ENCODE measurements around the gene C9orf152.

Gene C9orf152

DNA sequence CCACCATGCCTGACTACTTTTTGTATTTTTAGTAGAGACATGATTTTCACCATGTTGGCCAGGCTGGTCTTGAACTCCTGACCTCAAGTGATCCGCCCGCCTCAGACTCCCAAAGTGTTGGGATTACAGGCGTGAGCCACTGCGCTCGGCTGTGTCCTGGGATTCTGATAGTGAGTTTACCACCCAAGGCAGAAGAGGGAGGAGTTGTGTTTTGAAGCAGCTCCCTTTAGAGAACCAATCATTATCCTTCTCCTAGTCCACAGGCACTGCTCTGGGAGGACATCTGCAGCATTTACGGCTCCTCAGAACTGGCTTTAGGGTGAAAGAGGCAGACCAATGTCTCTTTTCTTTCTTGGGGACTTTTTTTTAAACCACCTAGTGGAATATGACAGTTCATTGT is 5.7 kb downstream of the C9orf152 start:
- no peak overlapping the region for H3K4me3 ChIP-seq (replicated peaks; ENCODE audit: insufficient read depth, low read length)
- TF ChIP-seq, protein P1, sequence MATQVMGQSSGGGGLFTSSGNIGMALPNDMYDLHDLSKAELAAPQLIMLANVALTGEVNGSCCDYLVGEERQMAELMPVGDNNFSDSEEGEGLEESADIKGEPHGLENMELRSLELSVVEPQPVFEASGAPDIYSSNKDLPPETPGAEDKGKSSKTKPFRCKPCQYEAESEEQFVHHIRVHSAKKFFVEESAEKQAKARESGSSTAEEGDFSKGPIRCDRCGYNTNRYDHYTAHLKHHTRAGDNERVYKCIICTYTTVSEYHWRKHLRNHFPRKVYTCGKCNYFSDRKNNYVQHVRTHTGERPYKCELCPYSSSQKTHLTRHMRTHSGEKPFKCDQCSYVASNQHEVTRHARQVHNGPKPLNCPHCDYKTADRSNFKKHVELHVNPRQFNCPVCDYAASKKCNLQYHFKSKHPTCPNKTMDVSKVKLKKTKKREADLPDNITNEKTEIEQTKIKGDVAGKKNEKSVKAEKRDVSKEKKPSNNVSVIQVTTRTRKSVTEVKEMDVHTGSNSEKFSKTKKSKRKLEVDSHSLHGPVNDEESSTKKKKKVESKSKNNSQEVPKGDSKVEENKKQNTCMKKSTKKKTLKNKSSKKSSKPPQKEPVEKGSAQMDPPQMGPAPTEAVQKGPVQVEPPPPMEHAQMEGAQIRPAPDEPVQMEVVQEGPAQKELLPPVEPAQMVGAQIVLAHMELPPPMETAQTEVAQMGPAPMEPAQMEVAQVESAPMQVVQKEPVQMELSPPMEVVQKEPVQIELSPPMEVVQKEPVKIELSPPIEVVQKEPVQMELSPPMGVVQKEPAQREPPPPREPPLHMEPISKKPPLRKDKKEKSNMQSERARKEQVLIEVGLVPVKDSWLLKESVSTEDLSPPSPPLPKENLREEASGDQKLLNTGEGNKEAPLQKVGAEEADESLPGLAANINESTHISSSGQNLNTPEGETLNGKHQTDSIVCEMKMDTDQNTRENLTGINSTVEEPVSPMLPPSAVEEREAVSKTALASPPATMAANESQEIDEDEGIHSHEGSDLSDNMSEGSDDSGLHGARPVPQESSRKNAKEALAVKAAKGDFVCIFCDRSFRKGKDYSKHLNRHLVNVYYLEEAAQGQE (IDR thresholded peaks at IDR 0.05; ENCODE audit: insufficient replicate concordance, low read depth) = no peak
- TF ChIP-seq POLR2AphosphoS5 (IDR thresholded peaks at IDR 0.05; ENCODE audit: low read depth) (no peak), SPI1 (IDR thresholded peaks at IDR 0.05; ENCODE audit: borderline replicate concordance, low read depth) (no peak), GABPA (IDR thresholded peaks at IDR 0.05; ENCODE audit: low read depth) (no peak)
- TF ChIP-seq, protein P2, sequence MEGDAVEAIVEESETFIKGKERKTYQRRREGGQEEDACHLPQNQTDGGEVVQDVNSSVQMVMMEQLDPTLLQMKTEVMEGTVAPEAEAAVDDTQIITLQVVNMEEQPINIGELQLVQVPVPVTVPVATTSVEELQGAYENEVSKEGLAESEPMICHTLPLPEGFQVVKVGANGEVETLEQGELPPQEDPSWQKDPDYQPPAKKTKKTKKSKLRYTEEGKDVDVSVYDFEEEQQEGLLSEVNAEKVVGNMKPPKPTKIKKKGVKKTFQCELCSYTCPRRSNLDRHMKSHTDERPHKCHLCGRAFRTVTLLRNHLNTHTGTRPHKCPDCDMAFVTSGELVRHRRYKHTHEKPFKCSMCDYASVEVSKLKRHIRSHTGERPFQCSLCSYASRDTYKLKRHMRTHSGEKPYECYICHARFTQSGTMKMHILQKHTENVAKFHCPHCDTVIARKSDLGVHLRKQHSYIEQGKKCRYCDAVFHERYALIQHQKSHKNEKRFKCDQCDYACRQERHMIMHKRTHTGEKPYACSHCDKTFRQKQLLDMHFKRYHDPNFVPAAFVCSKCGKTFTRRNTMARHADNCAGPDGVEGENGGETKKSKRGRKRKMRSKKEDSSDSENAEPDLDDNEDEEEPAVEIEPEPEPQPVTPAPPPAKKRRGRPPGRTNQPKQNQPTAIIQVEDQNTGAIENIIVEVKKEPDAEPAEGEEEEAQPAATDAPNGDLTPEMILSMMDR (IDR thresholded peaks at IDR 0.05; ENCODE audit: insufficient read depth, low read length) = no peak
- no peak overlapping the region for H3K27ac ChIP-seq (replicated peaks)
- no peaks in the 10 kb centered on the region for H3K27me3 ChIP-seq (ENCODE audit: insufficient read depth, poor library complexity, severe bottlenecking)
- DNase-seq (ENCODE audit: low read depth in 1 of 2, low spot score in 1 of 2) = no peak

DNA sequence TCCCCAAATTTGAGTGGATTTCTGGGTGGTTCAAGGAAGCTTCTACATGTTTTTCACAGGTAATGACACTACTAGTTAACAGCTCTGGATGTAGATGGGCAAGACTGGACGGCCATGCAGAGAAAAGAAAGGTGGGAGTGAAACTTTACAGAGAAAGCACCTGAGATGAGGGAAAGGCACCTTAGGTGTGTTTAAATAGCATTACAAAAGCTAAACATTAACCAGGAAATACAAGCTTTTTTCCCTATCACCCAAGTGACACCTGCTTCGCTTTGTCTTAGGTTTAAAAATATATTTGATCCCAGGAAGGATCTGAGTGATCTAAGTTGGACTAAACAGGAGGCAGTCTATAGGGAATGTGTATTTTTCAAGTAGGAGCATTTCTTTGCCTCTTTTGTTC is 8.3 kb downstream of the C9orf152 start:
- TF ChIP-seq, protein P1 (IDR thresholded peaks at IDR 0.05; ENCODE audit: insufficient replicate concordance, low read depth) = no peak
- TF ChIP-seq, protein P2 (IDR thresholded peaks at IDR 0.05; ENCODE audit: insufficient read depth, low read length) = no peak
- TF ChIP-seq GABPA (IDR thresholded peaks at IDR 0.05; ENCODE audit: low read depth) = no peak
- TF ChIP-seq SPI1 (IDR thresholded peaks at IDR 0.05; ENCODE audit: borderline replicate concordance, low read depth) = no peak
- no peak for TF ChIP-seq POLR2AphosphoS5 (IDR thresholded peaks at IDR 0.05; ENCODE audit: low read depth)
- Histone ChIP-seq H3K27me3 (ENCODE audit: insufficient read depth, poor library complexity, severe bottlenecking) (no peaks in the 10 kb centered on the region), H3K4me3 (replicated peaks; ENCODE audit: insufficient read depth, low read length) (no peak overlapping the region), H3K27ac (replicated peaks) (no peak overlapping the region)
- no peak for DNase-seq (ENCODE audit: low read depth in 1 of 2, low spot score in 1 of 2)

- no peak overlapping the region for H3K27ac ChIP-seq (replicated peaks)
- no peaks in the 10 kb centered on the region for H3K27me3 ChIP-seq (ENCODE audit: insufficient read depth, poor library complexity, severe bottlenecking)
- no peak for DNase-seq (ENCODE audit: low read depth in 1 of 2, low spot score in 1 of 2)
- no peak overlapping the region for H3K4me3 ChIP-seq (replicated peaks; ENCODE audit: insufficient read depth, low read length)
- TF ChIP-seq POLR2AphosphoS5 (IDR thresholded peaks at IDR 0.05; ENCODE audit: low read depth) (no peak), SPI1 (IDR thresholded peaks at IDR 0.05; ENCODE audit: borderline replicate concordance, low read depth) (no peak), GABPA (IDR thresholded peaks at IDR 0.05; ENCODE audit: low read depth) (no peak)
- TF ChIP-seq, protein P1 (IDR thresholded peaks at IDR 0.05; ENCODE audit: insufficient replicate concordance, low read depth) = no peak
- TF ChIP-seq, protein P2 (IDR thresholded peaks at IDR 0.05; ENCODE audit: insufficient read depth, low read length) = no peak
Observed at GRCh38 chr9:110198357-110198756, 9.6 kb downstream of the C9orf152 start.

Measured in HL-60 (cell line).